Right atrium auricular region (tissue), 2 donors: ENCODE measurements around the gene SAMD4B. TPM values are rescaled to one million over a fixed set of nuclear protein-coding genes. Genes with fewer than 3 reads are reported as not detected.
"Not testable (repeated sequence)": the region's sequence is repeated elsewhere in the genome, so short reads cannot be mapped to it uniquely, and the experiment has no call there.

Experiments used
- DNase-seq: peaks from one replicate; pipeline ENCODE4 v3.0.0-alpha.2; 2019; ENCODE audit warnings: low spot score
- H3K27ac ChIP-seq, 2 donors: fragments of 200-600 bp; sonication (generic); 1 replicate in 1 of 2; 2 replicates in 1 of 2; pipeline ENCODE4 v1.5.1; 2016 to 2019
- H3K27me3 ChIP-seq, 2 donors: fragments of 200-600 bp; sonication (generic); one replicate each; pipeline versions ENCODE4 v1.5.1 to v1.6.0; 2017 to 2019
- H3K36me3 ChIP-seq: fragments of 200-600 bp; sonication (generic); one replicate; pipeline ENCODE4 v1.5.1; 2016
- H3K4me1 ChIP-seq, 2 donors: fragments of 200-600 bp; sonication (generic); one replicate each; pipeline versions ENCODE4 v1.5.1 to v1.6.0; 2017 to 2019
- H3K4me3 ChIP-seq, 2 donors: fragments of 200-600 bp; sonication (generic); 1 replicate in 1 of 2; 2 replicates in 1 of 2; pipeline ENCODE4 v1.5.1; 2017 to 2019; ENCODE audit warnings: mild to moderate bottlenecking in 1 of 2, moderate library complexity in 1 of 2
- H3K9me3 ChIP-seq, 2 donors: fragments of 200-600 bp; sonication (generic); one replicate each; pipeline ENCODE4 v1.5.1; 2019
- total RNA-seq, 2 donors: library from RNA; depleted of rRNA; stranded (reverse); fragments of >200 nt; gene quantifications; one replicate each; pipeline ENCODE4 v1.1.0, GENCODE V29; 2016
- TF ChIP-seq, protein P1 (sequence below), 2 donors: fragments of 200-600 bp; sonication (generic); IDR thresholded peaks; one replicate each; pipeline ENCODE4 v1.5.1; 2019; ENCODE audit warnings: antibody characterized with exemption in 2 of 2

Gene SAMD4B
- total RNA-seq, 2 donors from 2014 or later, result 48.5 to 97.6 TPM

DNA sequence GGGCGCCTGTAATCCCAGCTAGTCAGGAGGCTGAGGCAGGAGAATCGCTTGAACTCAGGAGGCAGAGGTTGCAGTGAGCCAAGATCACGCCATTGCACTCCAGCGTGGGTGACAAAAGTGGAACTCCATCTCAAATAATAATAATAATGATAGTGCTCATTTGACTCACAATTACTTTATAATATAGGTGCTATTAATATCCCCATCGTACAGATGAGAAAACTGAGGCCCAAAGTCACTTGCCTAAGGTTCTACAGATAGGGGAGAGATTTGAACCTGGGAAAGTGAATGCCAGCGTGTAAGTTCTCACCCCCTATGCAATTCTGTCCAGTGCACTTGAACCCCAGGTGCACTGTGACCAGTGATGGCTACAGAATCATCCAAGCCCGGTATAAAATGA, 12.3 kb upstream of the SAMD4B start:
- no peak overlapping the region for H3K27ac ChIP-seq
- no peaks in the 10 kb centered on the region for H3K9me3 ChIP-seq
- H3K27me3 ChIP-seq, result no peaks in the 10 kb centered on the region
- no peaks in the 10 kb centered on the region for H3K36me3 ChIP-seq
- TF ChIP-seq, protein P1, sequence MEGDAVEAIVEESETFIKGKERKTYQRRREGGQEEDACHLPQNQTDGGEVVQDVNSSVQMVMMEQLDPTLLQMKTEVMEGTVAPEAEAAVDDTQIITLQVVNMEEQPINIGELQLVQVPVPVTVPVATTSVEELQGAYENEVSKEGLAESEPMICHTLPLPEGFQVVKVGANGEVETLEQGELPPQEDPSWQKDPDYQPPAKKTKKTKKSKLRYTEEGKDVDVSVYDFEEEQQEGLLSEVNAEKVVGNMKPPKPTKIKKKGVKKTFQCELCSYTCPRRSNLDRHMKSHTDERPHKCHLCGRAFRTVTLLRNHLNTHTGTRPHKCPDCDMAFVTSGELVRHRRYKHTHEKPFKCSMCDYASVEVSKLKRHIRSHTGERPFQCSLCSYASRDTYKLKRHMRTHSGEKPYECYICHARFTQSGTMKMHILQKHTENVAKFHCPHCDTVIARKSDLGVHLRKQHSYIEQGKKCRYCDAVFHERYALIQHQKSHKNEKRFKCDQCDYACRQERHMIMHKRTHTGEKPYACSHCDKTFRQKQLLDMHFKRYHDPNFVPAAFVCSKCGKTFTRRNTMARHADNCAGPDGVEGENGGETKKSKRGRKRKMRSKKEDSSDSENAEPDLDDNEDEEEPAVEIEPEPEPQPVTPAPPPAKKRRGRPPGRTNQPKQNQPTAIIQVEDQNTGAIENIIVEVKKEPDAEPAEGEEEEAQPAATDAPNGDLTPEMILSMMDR (IDR thresholded peaks at IDR 0.05), result no peak
- DNase-seq, result no peak
- H3K4me3 ChIP-seq, result no peak overlapping the region
- peaks cover 0 to 6% of the 10 kb centered on the region in 2 donors for H3K4me1 ChIP-seq

DNA sequence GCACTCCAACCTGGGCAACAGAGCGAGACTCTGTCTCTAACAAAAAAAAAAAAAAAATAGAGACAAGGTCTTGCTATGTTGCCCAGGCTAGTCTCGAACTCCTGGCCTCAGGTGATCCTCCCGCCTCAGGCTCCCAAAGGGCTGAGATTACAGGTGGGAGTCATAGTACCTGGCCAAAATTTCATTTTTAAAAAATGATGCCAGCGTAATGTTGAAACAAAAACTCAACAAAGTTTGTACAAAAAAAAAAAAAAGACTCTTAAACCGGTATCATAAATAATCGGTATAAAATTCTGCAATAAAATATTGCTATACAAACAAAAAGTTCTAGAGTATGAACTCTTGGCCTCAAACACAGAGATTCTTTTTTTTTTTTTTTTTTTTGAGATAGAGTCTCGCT, 9.9 kb upstream of the SAMD4B start:
- no peak for DNase-seq

DNA sequence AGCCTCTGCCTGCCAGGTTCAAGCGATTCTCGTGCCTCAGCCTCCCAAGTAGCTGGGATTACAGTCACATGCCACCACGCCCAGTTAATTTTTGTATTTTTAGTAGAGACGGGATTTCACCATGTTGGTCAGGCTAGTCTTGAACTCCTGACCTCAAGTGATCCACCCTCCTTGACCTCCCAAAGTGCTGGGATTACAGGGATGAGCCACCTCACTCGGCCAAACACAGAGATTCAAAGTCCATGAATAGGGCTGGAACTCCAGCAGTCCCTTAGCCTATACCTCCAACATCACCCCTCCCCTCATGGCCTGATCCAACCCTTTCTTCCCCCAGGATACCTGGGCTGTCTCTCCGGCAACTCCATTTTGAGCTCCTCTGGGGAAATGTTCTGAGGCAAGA, 9.5 kb upstream of the SAMD4B start:
- H3K36me3 ChIP-seq, H3K4me3 ChIP-seq, H3K9me3 ChIP-seq, DNase-seq, H3K27me3 ChIP-seq, H3K27ac ChIP-seq: not testable (repeated sequence)
- H3K4me1 ChIP-seq, result peaks cover 0 to 11% of the 10 kb centered on the region in 2 donors

More for the DNA sequence above, 9.9 kb upstream of the SAMD4B start:
- H3K27me3 ChIP-seq, result no peaks in the 10 kb centered on the region
- H3K9me3 ChIP-seq, result no peaks in the 10 kb centered on the region
- peaks cover 0 to 11% of the 10 kb centered on the region in 2 donors for H3K4me1 ChIP-seq
- H3K36me3 ChIP-seq, result no peaks in the 10 kb centered on the region
- TF ChIP-seq, protein P1 (IDR thresholded peaks at IDR 0.05), result no peak
- H3K4me3 ChIP-seq, result no peak overlapping the region
- H3K27ac ChIP-seq, result no peak overlapping the region

DNA sequence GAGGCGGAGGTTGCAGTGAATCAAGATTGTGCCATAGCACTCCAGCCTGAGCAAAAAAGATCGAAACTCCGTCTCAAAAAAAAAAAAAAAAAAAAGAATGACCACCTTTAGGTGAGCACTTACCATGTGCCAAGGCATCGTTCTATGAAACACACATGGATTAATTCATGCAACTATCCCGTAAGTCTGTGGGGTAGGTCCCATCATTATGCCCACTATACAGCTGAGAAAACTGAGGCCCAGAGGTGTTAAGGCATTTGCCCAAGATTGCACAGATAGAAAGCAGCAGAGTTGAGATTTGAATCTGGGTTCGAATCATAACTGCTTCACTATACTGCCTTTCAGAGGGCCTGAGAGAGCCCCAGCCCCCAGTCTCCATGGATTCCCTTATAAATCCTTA, 8.7 kb upstream of the SAMD4B start:
- H3K4me3 ChIP-seq, result no peak overlapping the region
- no peaks in the 10 kb centered on the region for H3K36me3 ChIP-seq
- no peak for DNase-seq
- H3K27me3 ChIP-seq, result no peaks in the 10 kb centered on the region
- TF ChIP-seq, protein P1 (IDR thresholded peaks at IDR 0.05), result no peak
- H3K27ac ChIP-seq, result no peak overlapping the region
- H3K4me1 ChIP-seq, result peaks cover 0 to 5% of the 10 kb centered on the region in 2 donors
- H3K9me3 ChIP-seq, result no peaks in the 10 kb centered on the region

DNA sequence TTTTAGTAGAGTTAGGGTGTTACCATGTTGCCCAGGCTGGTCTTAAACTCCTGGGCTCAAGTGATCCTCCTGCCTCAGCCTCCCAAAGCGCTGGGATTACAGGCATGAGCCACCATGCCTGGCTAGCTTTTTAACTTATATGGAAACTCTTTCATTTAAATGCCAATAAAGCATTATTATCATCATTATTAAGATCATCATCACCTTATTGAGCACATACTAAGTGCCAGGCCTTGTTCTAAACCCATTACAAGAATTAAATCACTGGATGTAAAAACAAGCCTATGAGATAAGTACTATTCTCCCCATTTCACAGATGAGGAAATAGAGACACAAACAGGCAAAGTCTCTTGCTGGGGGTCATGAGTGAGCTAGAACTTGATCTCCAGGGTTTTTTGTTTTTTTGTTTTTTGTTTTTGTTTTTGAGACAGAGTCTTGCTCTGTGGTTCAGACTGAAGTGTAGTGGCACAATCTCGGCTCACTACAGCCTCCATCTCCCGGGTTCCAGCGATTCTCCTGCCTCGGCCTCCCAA, 7.7 kb upstream of the SAMD4B start:
- TF ChIP-seq, protein P1 (IDR thresholded peaks at IDR 0.05), result no peak
- H3K27ac ChIP-seq, result peak overlapping the region in 1 of 2 donors; percentile 70
- H3K4me3 ChIP-seq, result no peak overlapping the region

DNA sequence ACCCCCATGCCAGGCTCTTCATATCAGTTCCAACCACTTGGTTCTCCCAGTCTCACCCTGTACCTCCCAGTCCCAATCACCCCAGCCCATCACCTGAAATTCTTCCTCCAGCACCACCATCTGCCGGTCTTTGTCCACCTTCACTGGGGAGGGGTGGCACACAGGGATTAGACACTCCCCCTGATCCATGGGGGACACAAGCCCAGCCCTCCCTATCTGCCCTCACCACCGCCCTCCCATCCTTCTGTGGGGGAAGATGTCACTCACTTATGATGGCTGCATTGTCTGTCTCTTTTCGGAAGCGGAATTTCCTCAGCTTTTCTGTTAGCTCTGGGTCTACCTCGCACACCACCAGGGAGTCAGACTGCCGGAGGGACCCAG, 7.1 kb upstream of the SAMD4B start:
- TF ChIP-seq, protein P1 (IDR thresholded peaks at IDR 0.05), result no peak
- H3K36me3 ChIP-seq, result no peaks in the 10 kb centered on the region
- H3K4me3 ChIP-seq, result peak overlapping the region; percentile 28 to 44
- DNase-seq, result no peak
- H3K27me3 ChIP-seq, result no peaks in the 10 kb centered on the region
- peaks cover 0 to 5% of the 10 kb centered on the region in 2 donors for H3K4me1 ChIP-seq
- H3K27ac ChIP-seq, result peak overlapping the region; percentile 69 to 70
- H3K9me3 ChIP-seq, result no peaks in the 10 kb centered on the region

More for the DNA sequence above, 7.7 kb upstream of the SAMD4B start:
- no peaks in the 10 kb centered on the region for H3K27me3 ChIP-seq
- no peaks in the 10 kb centered on the region for H3K9me3 ChIP-seq
- no peaks in the 10 kb centered on the region for H3K36me3 ChIP-seq
- peaks cover 0 to 5% of the 10 kb centered on the region in 2 donors for H3K4me1 ChIP-seq
- no peak for DNase-seq
